SK-N-SH (cell line): ENCODE results near the gene MYO10. TPM values are rescaled to one million over a fixed set of nuclear protein-coding genes. Genes with fewer than 3 reads are reported as not detected.

Experiments
- CTCF ChIA-PET: fragments of 300-600, 350-600 bp; formaldehyde crosslinking; extraction: SDS; loops from one replicate; lab custom pipeline; 2021; lab: Yijun Ruan, JAX
- POLR2A ChIA-PET: fragments of 350-600 bp; sonication (Branson Sonifier 250); formaldehyde crosslinking; extraction: SDS; loops from one replicate; lab custom pipeline; 2020; ENCODE audit warnings: antibody characterized with exemption, inconsistent platforms; lab: Yijun Ruan, JAX
- DNase-seq: peaks from one replicate; pipeline ENCODE4 v3.0.0; 2012
- H2AFZ ChIP-seq: fragments of 200-600 bp; sonication (generic); 2 replicates; pipeline ENCODE4 v1.8.1; 2016; ENCODE audit warnings: antibody characterized with exemption, mild to moderate bottlenecking, low read depth
- H3F3A ChIP-seq: fragments of 200-600 bp; sonication (generic); replicated peaks from 2 replicates; pipeline ENCODE3; 2016; ENCODE audit warnings: antibody characterized with exemption, mild to moderate bottlenecking; ENCODE audit not compliant: insufficient read depth
- H3K27ac ChIP-seq, 2 experiments: fragments of 200-500 bp in 1 of 2; fragments of 200-600 bp in 1 of 2; sonication (Bioruptor generic) in 1 of 2; sonication (generic), shearing (Covaris generic) in 1 of 2; 2 replicates each; pipeline versions ENCODE4 v1.5.1 to v1.6.1; 2014 to 2016; ENCODE audit warnings: low read depth in 2 of 2, inconsistent platforms in 1 of 2, low read length in 1 of 2, mild to moderate bottlenecking in 1 of 2, mixed read lengths in 1 of 2
- H3K27me3 ChIP-seq: fragments of 200-600 bp; sonication (generic), shearing (Covaris generic); 2 replicates; pipeline ENCODE4 v1.6.1; 2016; ENCODE audit warnings: mixed run types; ENCODE audit not compliant: insufficient read depth
- H3K36me3 ChIP-seq, 2 experiments: fragments of 200-500 bp in 1 of 2; fragments of 200-600 bp in 1 of 2; sonication (Bioruptor generic) in 1 of 2; sonication (generic) in 1 of 2; replicated peaks in 1 of 2; 2 replicates each; pipeline versions ENCODE3 to v1.5.1; 2014 to 2016; ENCODE audit warnings: low read length in 1 of 2, mild to moderate bottlenecking in 1 of 2; ENCODE audit not compliant: insufficient read depth in 2 of 2, control insufficient read depth in 1 of 2
- H3K4me1 ChIP-seq, 2 experiments: fragments of 200-500 bp in 1 of 2; fragments of 200-600 bp in 1 of 2; sonication (Bioruptor generic) in 1 of 2; sonication (generic), shearing (Covaris generic) in 1 of 2; 2 replicates each; pipeline versions ENCODE4 v1.5.1 to v1.6.1; 2014 to 2016; ENCODE audit warnings: low read depth in 1 of 2, low read length in 1 of 2, mixed run types in 1 of 2; ENCODE audit not compliant: insufficient read depth in 2 of 2, control insufficient read depth in 1 of 2
- H3K4me2 ChIP-seq: fragments of 200-600 bp; sonication (generic), shearing (Covaris generic); 2 replicates; pipeline ENCODE4 v1.6.1; 2017; ENCODE audit warnings: mixed run types
- H3K4me3 ChIP-seq, 2 experiments: fragments of 200-500 bp in 1 of 2; fragments of 200-600 bp in 1 of 2; sonication (Bioruptor generic) in 1 of 2; sonication (generic), shearing (Covaris generic) in 1 of 2; 2 replicates each; pipeline versions ENCODE4 v1.5.1 to v1.8.1; 2014 to 2016; ENCODE audit warnings: low read depth in 2 of 2, inconsistent platforms in 1 of 2, low read length in 1 of 2, mild to moderate bottlenecking in 1 of 2, mixed read lengths in 1 of 2, moderate library complexity in 1 of 2
- H3K79me2 ChIP-seq: fragments of 200-600 bp; sonication (generic); 2 replicates; pipeline ENCODE4 v1.8.1; 2017; ENCODE audit warnings: mild to moderate bottlenecking; ENCODE audit not compliant: insufficient read depth
- H3K9ac ChIP-seq: fragments of 200-600 bp; sonication (generic); 2 replicates; pipeline ENCODE4 v1.6.1; 2017; ENCODE audit warnings: mixed run types
- H3K9me2 ChIP-seq: fragments of 200-600 bp; sonication (generic); 2 replicates; pipeline ENCODE4 v1.6.1; 2017; ENCODE audit warnings: mixed run types
- H3K9me3 ChIP-seq: fragments of 200-600 bp; sonication (generic); 2 replicates; pipeline ENCODE4 v1.6.1; 2017; ENCODE audit warnings: mixed run types, mild to moderate bottlenecking, moderate library complexity
- H4K20me1 ChIP-seq: fragments of 200-600 bp; sonication (generic); 2 replicates; pipeline ENCODE4 v1.6.1; 2017; ENCODE audit warnings: mild to moderate bottlenecking, mixed run types; ENCODE audit not compliant: insufficient read depth
- ELF1 ChIP-seq: IDR thresholded peaks from 2 replicates; pipeline ENCODE4 v1.4.0; 2012
- EZH2phosphoT487 ChIP-seq: fragments of 200-600 bp; sonication (generic); IDR thresholded peaks from 2 replicates; pipeline ENCODE4 v1.6.1; 2017; ENCODE audit warnings: low read depth, mixed run types, mild to moderate bottlenecking, antibody characterized with exemption, moderate library complexity, borderline replicate concordance
- FOSL2 ChIP-seq: IDR thresholded peaks from 2 replicates; pipeline ENCODE4 v1.4.0; 2012; ENCODE audit warnings: low read depth, mild to moderate bottlenecking, moderate library complexity, borderline replicate concordance
- FOXJ3 ChIP-seq: sonication (generic); formaldehyde crosslinking; IDR thresholded peaks from 2 replicates; pipeline ENCODE4 v1.5.1; 2020; ENCODE audit warnings: mild to moderate bottlenecking, missing genetic modification reagents
- GATA2 ChIP-seq: sonication (generic); formaldehyde crosslinking; IDR thresholded peaks from 2 replicates; pipeline ENCODE4 v1.5.0; 2020; ENCODE audit warnings: mild to moderate bottlenecking, missing genetic modification reagents
- JUND ChIP-seq: IDR thresholded peaks from 2 replicates; pipeline ENCODE4 v1.4.0; 2012
- MXI1 ChIP-seq: IDR thresholded peaks from 2 replicates; pipeline ENCODE4 v1.6.1; 2012; ENCODE audit warnings: mild to moderate bottlenecking, low read depth, low read length, improper control_type of control experiment
- NRF1 ChIP-seq: IDR thresholded peaks from 2 replicates; pipeline ENCODE4 v1.6.1; 2012; ENCODE audit warnings: low read depth, mild to moderate bottlenecking, low read length
- POLR2AphosphoS5 ChIP-seq: IDR thresholded peaks from 2 replicates; pipeline ENCODE4 v1.6.1; 2012; ENCODE audit warnings: low read depth, low read length
- RCOR1 ChIP-seq: fragments of 150-350 bp; IDR thresholded peaks from 2 replicates; pipeline ENCODE4 v1.6.1; 2017; ENCODE audit warnings: antibody characterized with exemption, low read length
- SMC3 ChIP-seq: IDR thresholded peaks from 2 replicates; pipeline ENCODE4 v1.6.1; 2012; ENCODE audit warnings: low read depth, low read length, improper control_type of control experiment
- TCF12 ChIP-seq: IDR thresholded peaks from 2 replicates; pipeline ENCODE4 v1.4.0; 2012
- TEAD4 ChIP-seq: IDR thresholded peaks from 2 replicates; pipeline ENCODE4 v1.4.0; 2012; ENCODE audit warnings: mild to moderate bottlenecking, borderline replicate concordance; ENCODE audit not compliant: insufficient read depth
- USF1 ChIP-seq: IDR thresholded peaks from 2 replicates; pipeline ENCODE4 v1.4.0; 2012; ENCODE audit warnings: low read depth, borderline replicate concordance
- USF2 ChIP-seq: fragments of 150-350 bp; IDR thresholded peaks from 2 replicates; pipeline ENCODE4 v1.6.1; 2017; ENCODE audit warnings: antibody characterized with exemption, low read length, low read depth, borderline replicate concordance
- WGBS: methylation state at CpG from one replicate; pipeline ENCODE4 v1.1.6; 2017; ENCODE audit warnings: low lambda C conversion rate; 5-methylcytosine and 5-hydroxymethylcytosine counted together
- polyA plus RNA-seq, 3 experiments: library from polyadenylated mRNA; depleted of rRNA; stranded (reverse); fragments of >200 nt; gene quantifications; 2 replicates each; pipeline ENCODE4 v1.2.3, GENCODE V29; 2012

MYO10 gene
- polyA plus RNA-seq, 1 of the 3 experiments (the other 2 are of a cell fraction) = 8.1 TPM

GRCh38 chr5:16663840-16664239 is 272.2 kb downstream of the MYO10 start:
- Histone ChIP-seq H2AFZ (no peak overlapping the region), H3K27me3 (no peaks in the 10 kb centered on the region), H3K36me3 (peaks cover 19 to 47% of the 10 kb centered on the region in 2 experiments), H3K4me2 (no peak overlapping the region), H3K4me3 (no peak overlapping the region), H3K9me2 (no peaks in the 10 kb centered on the region), H3K4me1 (peaks cover 0 to 21% of the 10 kb centered on the region in 2 experiments; a peak in 2 of 4 replicates), H3K9me3 (no peaks in the 10 kb centered on the region), H3F3A (peaks cover 9% of the 10 kb centered on the region), H3K79me2 (0 out of 2 replicates have a peak, but pooled peaks cover 3% of the 10 kb centered on the region), H4K20me1 (peaks cover 23% of the 10 kb centered on the region; the same call in 1 of the 2 replicates), H3K9ac (no peak overlapping the region), H3K27ac (no peak overlapping the region)
- DNase-seq = no peak
- 93% methylated on average over 4 of the region's 4 CpGs for WGBS
- ChIA-PET CTCF (interaction anchor here (1.4 to 7.8 kb wide), 2 partner anchors 174 to 527 kb away, joined by 4 to 74 read pairs; no protein-coding TSS in a partner anchor), POLR2A (no interaction called here)
- no peak for TF ChIP-seq EZH2phosphoT487
- TF ChIP-seq FOXJ3 (CRISPR knock-in tag) = no peak

GRCh38 chr5:16661713-16662112 is 274.4 kb downstream of the MYO10 start:
- Histone ChIP-seq H2AFZ (no peak overlapping the region), H3K36me3 (peaks cover 7 to 29% of the 10 kb centered on the region in 2 experiments), H3K4me2 (no peak overlapping the region), H3F3A (peaks cover 9% of the 10 kb centered on the region), H3K79me2 (no peaks in the 10 kb centered on the region), H3K9ac (no peak overlapping the region), H3K27ac (no peak overlapping the region), H3K9me2 (no peaks in the 10 kb centered on the region), H3K4me1 (peaks cover 0 to 12% of the 10 kb centered on the region in 2 experiments; a peak in 2 of 4 replicates), H3K9me3 (no peaks in the 10 kb centered on the region), H3K4me3 (no peak overlapping the region), H4K20me1 (peaks cover 14% of the 10 kb centered on the region; the same call in 1 of the 2 replicates), H3K27me3 (no peaks in the 10 kb centered on the region)
- WGBS = 100% methylated on average over 2 of the region's 2 CpGs
- ChIA-PET POLR2A (interaction anchor here (0.6 kb wide), 1 partner anchor 310 kb away, joined by 5 read pairs; no protein-coding TSS in a partner anchor), CTCF (interaction anchor here (1.0 to 1.4 kb wide), 4 partner anchors 8 to 174 kb away, joined by 3 to 5 read pairs (median 4); no protein-coding TSS in a partner anchor)
- DNase-seq = no peak
- TF ChIP-seq SMC3 = no peak
- TF ChIP-seq USF1 = no peak
- TF ChIP-seq TCF12 = no peak
- no peak for TF ChIP-seq FOSL2
- no peak for TF ChIP-seq FOXJ3 (CRISPR knock-in tag)
- TF ChIP-seq JUND = no peak
- no peak for TF ChIP-seq TEAD4
- TF ChIP-seq GATA2 (CRISPR knock-in tag) = no peak
- TF ChIP-seq RCOR1 = no peak
- no peak for TF ChIP-seq POLR2AphosphoS5

- Histone ChIP-seq H2AFZ (no peak overlapping the region), H3K27me3 (no peaks in the 10 kb centered on the region), H3K9ac (no peak overlapping the region), H3K4me2 (no peak overlapping the region), H3K9me2 (no peaks in the 10 kb centered on the region), H3K4me3 (no peak overlapping the region), H3K9me3 (no peaks in the 10 kb centered on the region), H3K79me2 (no peaks in the 10 kb centered on the region), H3F3A (peaks cover 9% of the 10 kb centered on the region), H4K20me1 (peaks cover 11% of the 10 kb centered on the region; the same call in 1 of the 2 replicates), H3K36me3 (peaks cover under 1 to 26% of the 10 kb centered on the region in 2 experiments), H3K4me1 (peaks cover 0 to 5% of the 10 kb centered on the region in 2 experiments; a peak in 2 of 4 replicates), H3K27ac (no peak overlapping the region)
- POLR2A ChIA-PET = no interaction called here
- TF ChIP-seq MXI1 = no peak
- no peak for TF ChIP-seq ELF1
- TF ChIP-seq NRF1 = no peak
- TF ChIP-seq FOSL2 = no peak
- TF ChIP-seq USF2 = no peak
- TF ChIP-seq EZH2phosphoT487 = no peak
- WGBS = 81% methylated on average over 5 of the region's 5 CpGs
- CTCF ChIA-PET = interaction anchor here (1.0 to 1.4 kb wide), 2 partner anchors 9 to 173 kb away, joined by 3 to 5 read pairs; no protein-coding TSS in a partner anchor
- no peak for DNase-seq
Measured at GRCh38 chr5:16660982-16661381, 275.1 kb downstream of the MYO10 start.
